Stimulated activated CD4-positive, alpha-beta T cell treated with anti-CD3 and anti-CD28 coated beads, Interleukin-15, amount 100 ng/mL, for 48 hours (primary cell): ENCODE results near the gene RBM41.

Experiments used
- DNase-seq, 2 donors: peaks; one replicate each; pipeline ENCODE4 v3.0.0-alpha.2; 2020; ENCODE audit warnings: low read depth in 2 of 2

Gene RBM41

GRCh38 chrX:107029752-107030151 is 88.9 kb downstream of the RBM41 start:
- no peak for DNase-seq

GRCh38 chrX:107025545-107025944 is 93.1 kb downstream of the RBM41 start:
- no peak for DNase-seq

GRCh38 chrX:107014936-107015335 is 103.7 kb downstream of the RBM41 start:
- DNase-seq = no peak
